A172 (cell line): ENCODE results near the gene RUFY4. TPM values are rescaled to one million over a fixed set of nuclear protein-coding genes. Genes with fewer than 3 reads are reported as not detected.
A peak's percentile ranks its signal among the peaks of the same experiment; 100 is the strongest.

Experiments used
- DNase-seq: peaks from one replicate; pipeline ENCODE4 v3.0.0-alpha.2; 2015; ENCODE audit warnings: low spot score
- total RNA-seq: library from RNA; depleted of rRNA; stranded (reverse); fragments of >200 nt; shearing (Covaris generic); gene quantifications from 2 replicates; pipeline ENCODE4 v1.2.3, GENCODE V29; 2014

The RUFY4 gene
- total RNA-seq, 1 experiment from 2014 or later, result not detected

DNA sequence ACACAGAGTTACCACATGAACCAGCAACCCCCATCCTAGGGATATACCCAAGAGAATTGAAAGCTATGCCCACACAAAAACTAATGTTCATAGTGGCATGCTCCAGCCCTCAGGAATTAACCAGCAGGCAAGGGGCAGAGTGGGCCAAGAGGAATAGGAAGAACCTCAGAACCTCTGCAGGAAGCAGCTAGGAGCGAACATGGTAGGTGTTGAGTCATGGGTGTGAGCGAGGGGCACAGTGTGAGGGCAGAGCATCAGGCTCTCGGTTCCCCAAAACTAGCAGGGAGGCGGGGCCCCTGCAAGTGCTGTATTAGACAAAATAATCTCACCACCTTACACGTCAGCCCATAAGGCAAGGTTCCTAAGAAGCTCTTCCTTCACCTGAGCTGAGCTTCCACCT is 5.6 kb upstream of the RUFY4 start:
- DNase-seq, result no peak

- DNase-seq, result no peak
Measured at GRCh38 chr2:218063896-218064295, 5.2 kb upstream of the RUFY4 start.

GRCh38 chr2:218065239-218066006 is 3.6 kb upstream of the RUFY4 start:
- no peak for DNase-seq

DNA sequence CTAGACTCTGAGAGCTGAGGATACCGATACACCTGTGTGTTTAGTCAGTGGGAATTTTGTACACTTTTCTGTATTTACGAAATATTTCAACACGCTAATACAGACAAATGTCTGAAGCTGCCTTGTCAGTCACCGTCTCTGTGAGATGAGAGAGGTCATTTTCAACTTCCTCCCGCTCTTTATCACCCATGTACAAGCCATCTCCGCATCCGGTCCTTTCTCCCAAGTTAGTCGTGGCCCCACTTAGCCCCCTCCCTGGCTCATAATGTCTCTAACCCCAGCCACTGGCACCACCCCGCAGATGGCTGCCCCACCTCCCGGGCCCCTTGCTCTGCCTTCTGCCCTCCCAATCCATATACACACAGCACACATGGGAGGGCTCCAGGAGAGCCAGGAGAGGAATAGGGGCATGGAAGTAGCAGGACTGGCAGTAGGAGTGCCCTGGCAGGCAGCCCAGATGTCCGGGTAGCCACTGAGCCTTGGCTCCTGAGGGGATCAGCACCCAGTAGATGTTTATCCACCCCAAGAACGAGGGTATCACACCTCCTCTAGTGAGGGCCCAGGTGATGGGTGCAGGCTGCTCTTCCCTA is 2.0 kb upstream of the RUFY4 start:
- no peak for DNase-seq

DNA sequence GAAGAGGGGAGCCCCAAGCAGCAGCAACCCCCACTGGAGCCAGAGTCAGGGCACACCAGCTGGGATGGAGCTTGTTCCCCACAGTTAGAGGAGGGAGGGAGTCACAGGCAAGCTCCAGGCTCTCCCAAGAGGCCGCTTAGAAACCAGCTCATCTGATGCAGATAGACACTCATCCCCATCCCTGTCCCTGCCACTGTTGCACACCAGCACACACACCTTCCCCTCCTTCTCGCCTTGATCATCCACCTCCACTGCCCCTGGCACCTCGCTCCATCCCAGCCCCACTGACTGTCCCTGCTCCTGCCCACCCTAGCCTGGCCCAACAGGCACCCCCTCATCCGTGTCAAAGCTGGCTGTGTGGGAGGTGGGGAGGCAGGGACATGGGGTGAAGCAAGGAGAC is 1.5 kb upstream of the RUFY4 start:
- no peak for DNase-seq

- DNase-seq, result no peak
Measured at GRCh38 chr2:218069606-218070300, 700 bp downstream of the RUFY4 start.

DNA sequence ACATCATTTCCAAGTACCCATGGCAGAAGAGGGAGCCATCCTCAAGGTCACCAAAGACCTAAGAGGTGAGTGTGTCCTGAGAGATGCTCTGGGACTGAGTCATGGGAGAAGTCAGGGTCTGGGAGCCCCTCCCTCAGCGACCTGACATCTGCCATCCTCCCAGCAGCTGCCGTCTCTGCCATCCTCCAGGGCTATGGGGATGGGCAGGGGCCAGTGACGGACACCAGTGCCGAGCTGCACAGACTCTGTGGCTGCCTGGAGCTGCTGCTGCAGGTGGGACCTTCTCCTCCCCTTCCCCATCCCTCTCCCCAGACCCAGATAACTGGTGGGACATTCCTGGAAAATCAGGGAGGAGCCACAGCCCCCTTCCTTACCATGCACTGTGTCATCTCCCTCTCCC is 1.5 kb downstream of the RUFY4 start:
- no peak for DNase-seq

- no peak for DNase-seq
Measured at GRCh38 chr2:218071218-218071937, 2.3 kb downstream of the RUFY4 start.

GRCh38 chr2:218072002-218072401 is 2.9 kb downstream of the RUFY4 start:
- no peak for DNase-seq

DNA sequence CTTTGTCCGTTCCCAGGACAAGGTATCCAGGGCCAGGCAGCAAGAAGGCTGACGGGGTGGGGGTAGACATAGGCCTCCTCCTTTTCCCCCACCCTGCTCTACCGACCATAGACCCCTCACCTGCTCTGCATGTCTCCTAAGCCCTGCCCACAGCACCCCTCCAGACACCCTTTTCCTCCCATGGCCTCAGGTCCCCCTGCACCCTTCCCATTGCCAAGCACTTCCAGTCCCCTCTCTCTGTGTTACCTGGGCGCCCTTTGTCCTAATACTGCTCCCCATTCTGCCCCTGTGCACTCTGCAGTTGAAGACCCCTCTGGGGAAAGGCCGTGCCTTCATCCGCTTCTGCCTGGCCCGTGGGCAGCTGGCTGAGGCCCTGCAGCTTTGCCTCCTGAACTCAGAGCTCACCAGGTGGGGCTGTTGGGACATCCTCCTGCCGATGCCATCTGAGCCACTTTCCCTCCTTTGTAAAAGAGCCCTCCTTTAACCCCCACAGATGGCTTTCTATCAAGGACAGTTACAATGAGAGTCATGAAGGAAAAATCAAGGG is 3.5 kb downstream of the RUFY4 start:
- DNase-seq, result no peak

- DNase-seq, result no peak
Measured at GRCh38 chr2:218073185-218073584, 4.1 kb downstream of the RUFY4 start.

DNA sequence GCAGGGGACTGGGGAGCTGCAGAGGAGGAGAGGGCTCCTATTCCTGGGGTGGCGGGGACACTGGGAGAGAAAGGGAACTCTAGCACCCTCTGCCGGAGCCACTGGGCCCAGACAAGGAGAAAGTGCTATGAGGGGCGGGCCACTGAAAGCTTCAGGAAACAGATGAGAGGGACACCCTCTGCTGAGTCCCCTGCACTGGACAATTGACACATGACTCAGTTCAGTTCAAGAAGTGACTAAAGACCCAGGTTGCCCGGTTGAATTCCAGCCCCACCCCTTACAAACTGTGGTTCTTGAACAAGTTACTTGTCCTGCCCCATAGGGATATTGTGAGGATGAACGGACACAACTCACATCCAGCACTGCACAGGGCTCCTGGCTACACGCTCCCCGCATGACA is 5.0 kb downstream of the RUFY4 start:
- DNase-seq, result peak; percentile 23

GRCh38 chr2:218075975-218076811 is 7.1 kb downstream of the RUFY4 start:
- DNase-seq, result no peak

- no peak for DNase-seq
Measured at GRCh38 chr2:218077464-218078216, 8.6 kb downstream of the RUFY4 start.

- no peak for DNase-seq
Measured at GRCh38 chr2:218079943-218080913, 11.2 kb downstream of the RUFY4 start.

GRCh38 chr2:218081063-218081462 is 12.0 kb downstream of the RUFY4 start:
- no peak for DNase-seq

- DNase-seq, result peak; percentile 39
Measured at GRCh38 chr2:218081695-218082094, 12.6 kb downstream of the RUFY4 start.

- DNase-seq, result no peak
Measured at GRCh38 chr2:218082586-218083351, 13.7 kb downstream of the RUFY4 start.

DNA sequence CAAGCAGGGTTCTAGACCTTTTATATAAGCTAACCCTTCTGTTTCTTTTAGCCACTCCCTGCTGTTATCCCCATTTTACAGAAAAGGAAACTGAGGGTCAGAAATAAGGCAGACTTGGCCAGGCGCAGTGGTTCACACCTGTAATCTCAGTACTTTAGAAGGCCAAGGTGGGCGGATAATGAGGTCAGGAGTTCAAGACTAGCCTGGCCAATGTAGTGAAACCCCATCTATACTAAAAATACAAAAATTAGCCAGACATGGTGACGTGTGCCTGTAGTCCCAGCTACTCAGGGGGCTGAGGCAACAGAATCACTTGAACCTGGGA is 14.3 kb downstream of the RUFY4 start:
- DNase-seq, result no peak
